ENCODE measurements around the gene MXD4.
"Not testable (repeated sequence)": the region's sequence is repeated elsewhere in the genome, so short reads cannot be mapped to it uniquely, and the experiment has no call there.

The MXD4 gene

GRCh38 chr4:2219233-2219760, 42.6 kb downstream of the MXD4 start:
- no peak for DNase-seq (ENCODE audit: low read depth)

DNA sequence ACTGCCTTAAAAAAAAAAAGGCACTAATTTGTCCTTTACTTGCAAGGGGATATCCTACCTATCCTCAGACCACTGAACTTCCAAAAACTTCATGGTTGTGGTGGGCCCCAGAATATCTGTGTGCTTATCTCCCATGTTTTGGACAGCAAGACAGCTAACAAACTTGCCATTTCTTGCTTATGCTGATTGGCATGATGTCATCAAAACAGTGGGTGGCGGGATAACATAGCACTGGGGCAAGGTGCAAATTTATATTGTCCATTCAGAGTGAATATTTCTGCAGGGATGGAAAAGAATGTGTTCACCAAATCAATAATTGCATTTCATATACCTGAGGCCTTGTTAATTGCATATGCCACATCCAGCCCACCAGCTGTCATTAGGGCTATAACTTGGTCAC, 43.5 kb downstream of the MXD4 start:
- DNase-seq (ENCODE audit: low read depth), result no peak

DNA sequence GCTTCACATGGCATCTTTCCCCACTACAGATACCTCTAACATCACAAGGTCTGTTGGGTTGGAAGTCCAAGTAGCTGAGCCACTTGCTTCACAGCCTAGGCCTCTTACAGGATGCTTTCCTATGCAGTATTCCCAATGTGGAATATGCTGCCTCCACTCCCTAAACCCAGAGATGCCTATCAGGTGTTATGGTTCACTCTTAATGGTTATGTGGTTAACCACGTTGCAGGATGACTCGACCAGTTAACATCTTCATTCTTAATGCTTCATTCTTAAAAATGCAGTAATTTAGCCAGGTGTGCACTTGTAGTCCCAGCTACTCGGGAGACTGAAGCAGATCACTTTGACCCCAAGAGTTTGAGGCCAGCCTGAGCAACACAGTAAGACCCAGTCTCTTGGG, 44.2 kb downstream of the MXD4 start:
- DNase-seq (ENCODE audit: low read depth), result no peak

DNA sequence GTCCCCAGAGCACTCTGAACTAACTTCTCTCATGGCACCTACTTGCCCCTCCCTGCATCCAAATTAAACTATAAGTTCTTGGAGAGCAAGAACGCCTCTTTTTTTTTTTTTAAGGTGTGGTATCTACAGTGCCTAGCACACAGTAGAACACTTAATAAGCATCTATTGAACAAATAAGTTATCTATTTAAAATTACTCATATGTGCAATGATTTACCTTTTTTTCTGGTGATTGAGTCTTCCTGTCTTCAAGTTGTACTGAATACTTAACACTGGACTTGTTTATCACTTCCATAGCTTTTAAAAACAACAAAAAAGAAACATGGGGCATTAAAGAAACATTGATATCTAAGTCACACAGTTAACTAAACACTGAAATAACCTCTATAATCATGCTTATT, 49.1 kb downstream of the MXD4 start:
- DNase-seq (ENCODE audit: low read depth), result no peak

- not testable (repeated sequence) for DNase-seq (ENCODE audit: low read depth)
Observed at GRCh38 chr4:2202789-2203188, 59.1 kb downstream of the MXD4 start.

All from stimulated activated CD8-positive, alpha-beta memory T cell treated with anti-CD3 and anti-CD28 coated beads, Interleukin-15, amount 100 ng/mL, for 24 hours (primary cell).